Measurements from ENCODE around the gene SMIM26.

SMIM26 gene

DNA sequence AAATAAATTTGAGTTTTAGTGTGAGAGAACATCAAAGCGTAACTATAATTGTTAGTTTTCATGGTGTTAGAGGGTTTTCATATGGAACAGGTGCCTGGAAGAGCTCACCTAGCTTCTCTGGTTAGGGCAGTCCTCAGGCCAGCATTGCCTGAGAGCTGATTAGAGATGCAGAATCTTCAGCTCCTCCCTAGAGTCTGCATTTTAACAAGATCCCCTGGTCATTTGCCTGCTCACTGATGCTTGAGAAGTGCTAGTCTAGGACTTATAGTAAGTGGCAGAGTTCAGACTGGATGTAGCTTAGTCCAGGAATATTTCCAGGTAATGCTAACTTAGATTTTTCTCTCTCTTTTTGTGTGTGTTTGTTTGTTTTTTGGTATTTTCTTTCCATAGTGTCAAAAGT is 21.7 kb upstream of the SMIM26 start:
- no peak overlapping the region for H3K4me3 Mint-ChIP-seq
- H3K4me1 Mint-ChIP-seq (ENCODE audit: low read depth), result peaks cover 2% of the 10 kb centered on the region
- peaks cover 60% of the 10 kb centered on the region for H3K36me3 Mint-ChIP-seq (ENCODE audit: low read depth)
- H3K27ac Mint-ChIP-seq, result no peak overlapping the region
- H3K9me3 Mint-ChIP-seq, result no peaks in the 10 kb centered on the region
- H3K27me3 Mint-ChIP-seq (ENCODE audit: low read depth), result no peaks in the 10 kb centered on the region

DNA sequence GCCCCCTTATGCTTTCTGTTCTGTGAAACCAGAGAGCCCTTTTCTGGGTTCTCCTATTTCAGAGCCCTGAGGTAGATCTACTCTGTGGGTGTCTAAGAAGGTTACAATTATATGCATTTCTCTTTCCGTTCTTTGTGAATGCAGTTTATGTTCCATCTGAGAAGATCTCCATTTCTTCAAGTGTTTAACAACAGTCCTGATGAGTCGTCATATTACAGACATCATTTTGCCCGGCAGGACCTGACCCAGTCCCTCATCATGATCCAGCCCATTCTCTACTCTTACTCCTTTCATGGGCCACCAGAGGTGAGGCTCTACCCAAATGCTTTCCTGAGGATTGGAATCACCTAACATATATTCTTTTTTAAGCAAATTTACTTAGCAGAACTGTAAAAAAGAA is 18.8 kb upstream of the SMIM26 start:
- no peak overlapping the region for H3K4me3 Mint-ChIP-seq
- no peaks in the 10 kb centered on the region for H3K27me3 Mint-ChIP-seq (ENCODE audit: low read depth)
- H3K9me3 Mint-ChIP-seq, result no peaks in the 10 kb centered on the region
- no peaks in the 10 kb centered on the region for H3K4me1 Mint-ChIP-seq (ENCODE audit: low read depth)
- H3K36me3 Mint-ChIP-seq (ENCODE audit: low read depth), result peaks cover 53% of the 10 kb centered on the region
- no peak overlapping the region for H3K27ac Mint-ChIP-seq

DNA sequence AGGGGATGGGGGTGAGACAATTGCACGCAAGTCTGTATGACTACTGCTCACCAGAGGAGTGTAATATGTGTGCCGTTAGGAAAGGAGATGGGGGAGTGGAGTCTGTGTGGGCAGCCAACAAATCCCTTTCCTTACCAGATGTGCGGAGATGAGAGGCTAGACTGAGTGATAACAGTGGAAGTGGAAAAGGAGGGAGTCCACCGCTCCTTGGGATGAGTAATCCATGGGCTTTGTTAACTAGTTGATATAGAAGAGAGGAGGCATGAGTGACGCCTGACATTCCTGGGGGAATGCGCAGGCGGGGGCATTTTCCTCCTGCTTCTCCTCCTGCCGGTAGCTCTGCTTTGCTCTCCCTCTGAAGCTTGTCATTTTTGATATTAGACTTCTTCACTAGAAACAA is 13.5 kb upstream of the SMIM26 start:
- Mint-ChIP-seq H3K27me3 (ENCODE audit: low read depth) (no peaks in the 10 kb centered on the region), H3K9me3 (no peaks in the 10 kb centered on the region), H3K4me3 (no peak overlapping the region), H3K27ac (no peak overlapping the region), H3K36me3 (ENCODE audit: low read depth) (peaks cover 38% of the 10 kb centered on the region), H3K4me1 (ENCODE audit: low read depth) (peaks cover 2% of the 10 kb centered on the region)

DNA sequence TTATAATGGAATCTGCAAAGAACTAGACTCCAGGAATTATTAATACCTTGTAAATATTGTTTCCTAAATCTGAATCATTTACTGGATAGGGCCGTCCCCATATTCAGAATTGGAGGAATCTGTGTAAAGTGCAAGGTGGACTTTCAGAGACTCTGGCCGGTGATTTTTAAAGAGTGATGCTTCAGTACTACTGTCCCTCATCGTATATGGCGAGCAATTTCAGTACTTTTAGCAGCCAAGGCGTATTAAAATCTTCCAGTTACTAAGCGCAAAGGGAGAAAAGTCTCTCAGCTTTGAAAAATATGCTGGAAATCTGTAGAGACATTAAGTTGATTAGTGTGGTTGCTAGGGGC is 483 bp downstream of the SMIM26 start:
- H3K4me3 Mint-ChIP-seq, result peak overlapping the region; percentile 97
- H3K4me1 Mint-ChIP-seq (ENCODE audit: low read depth), result peaks cover 15% of the 10 kb centered on the region
- no peaks in the 10 kb centered on the region for H3K27me3 Mint-ChIP-seq (ENCODE audit: low read depth)
- H3K27ac Mint-ChIP-seq, result peak overlapping the region; percentile 97
- H3K36me3 Mint-ChIP-seq (ENCODE audit: low read depth), result peaks cover 28% of the 10 kb centered on the region
- H3K9me3 Mint-ChIP-seq, result no peaks in the 10 kb centered on the region

DNA sequence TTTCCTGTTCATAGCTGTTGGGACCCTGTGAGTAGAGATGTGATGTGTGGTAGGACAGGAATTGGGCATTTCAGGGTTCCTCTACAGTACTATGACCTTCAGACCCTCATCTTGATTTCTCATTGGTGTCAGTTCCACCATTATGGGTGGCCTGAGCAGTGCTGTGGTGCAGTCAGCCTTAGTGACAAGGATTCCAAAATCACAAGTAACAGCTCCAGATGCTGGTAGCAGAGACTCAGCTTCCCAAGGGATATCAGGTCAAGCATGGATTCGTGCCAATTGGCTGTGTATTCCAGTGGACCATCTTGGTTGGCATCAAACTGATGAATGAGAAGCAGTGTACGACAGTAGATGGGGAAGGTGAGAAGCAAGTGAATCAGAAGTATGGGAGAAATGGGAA is 3.8 kb downstream of the SMIM26 start:
- Mint-ChIP-seq H3K9me3 (no peaks in the 10 kb centered on the region), H3K27me3 (ENCODE audit: low read depth) (no peaks in the 10 kb centered on the region), H3K27ac (no peak overlapping the region), H3K4me3 (no peak overlapping the region), H3K4me1 (ENCODE audit: low read depth) (peaks cover 15% of the 10 kb centered on the region), H3K36me3 (ENCODE audit: low read depth) (peaks cover 24% of the 10 kb centered on the region)

DNA sequence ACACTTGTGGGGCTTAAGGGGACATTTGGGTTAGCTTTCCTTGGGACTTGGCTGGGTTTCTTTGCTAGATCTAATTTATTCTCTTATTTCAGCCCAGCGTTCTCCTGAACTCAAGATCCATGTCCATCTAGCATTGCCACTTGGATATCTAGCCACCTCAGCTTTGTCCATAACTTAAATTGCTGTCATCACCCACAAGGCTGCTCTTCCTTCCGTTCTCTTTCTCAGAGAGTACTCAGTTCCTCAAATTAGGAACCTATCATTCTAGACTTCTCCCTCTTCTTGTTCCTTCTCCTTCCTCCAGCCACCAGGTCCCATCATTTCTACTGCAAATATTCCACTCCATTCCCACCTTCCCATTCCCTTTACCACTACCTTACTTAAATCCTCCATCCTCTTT is 4.3 kb downstream of the SMIM26 start:
- Mint-ChIP-seq H3K4me3 (no peak overlapping the region), H3K9me3 (no peaks in the 10 kb centered on the region), H3K27ac (no peak overlapping the region), H3K27me3 (ENCODE audit: low read depth) (no peaks in the 10 kb centered on the region), H3K4me1 (ENCODE audit: low read depth) (peaks cover 12% of the 10 kb centered on the region), H3K36me3 (ENCODE audit: low read depth) (peaks cover 23% of the 10 kb centered on the region)

DNA sequence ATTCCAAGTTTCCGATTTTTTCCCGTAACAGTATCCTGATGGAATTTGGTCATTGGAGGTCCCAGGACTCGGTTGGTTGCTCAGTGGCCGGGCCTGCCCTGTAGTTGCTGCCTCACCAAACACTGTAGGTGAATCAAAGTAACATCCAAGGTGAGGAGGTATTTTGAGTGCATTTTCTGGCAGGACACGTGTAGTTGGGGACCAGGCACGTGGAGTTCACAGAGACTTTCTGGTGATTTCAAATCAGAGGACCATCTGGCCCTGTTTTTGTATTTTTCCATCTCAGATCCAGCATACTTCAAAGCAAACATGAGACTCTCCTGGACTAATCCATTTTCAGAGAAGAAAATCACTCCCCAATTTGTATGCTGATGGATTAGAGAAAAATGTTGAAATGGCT is 10.7 kb downstream of the SMIM26 start:
- Mint-ChIP-seq H3K27me3 (ENCODE audit: low read depth) (no peaks in the 10 kb centered on the region), H3K4me3 (no peak overlapping the region), H3K27ac (no peak overlapping the region), H3K9me3 (no peaks in the 10 kb centered on the region), H3K4me1 (ENCODE audit: low read depth) (peaks cover 3% of the 10 kb centered on the region), H3K36me3 (ENCODE audit: low read depth) (no peaks in the 10 kb centered on the region)

DNA sequence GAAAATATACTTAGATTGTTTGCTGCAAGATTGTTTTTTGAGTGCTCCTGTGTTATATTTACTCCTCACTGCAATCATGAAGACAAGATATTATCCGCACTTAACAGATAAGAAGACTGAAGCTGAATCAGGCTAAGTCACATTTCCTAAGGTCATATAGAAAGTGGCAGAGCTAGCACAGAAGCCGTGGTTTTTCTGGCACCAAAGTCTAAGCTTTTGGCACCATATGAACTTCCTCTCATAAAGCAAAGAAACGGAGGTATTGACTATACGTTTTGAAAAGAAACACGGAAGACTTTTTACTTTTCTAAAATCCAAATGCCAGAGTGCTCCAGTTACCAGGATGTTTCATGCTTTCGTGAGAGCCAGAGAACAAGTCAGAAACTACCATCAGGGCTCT is 11.3 kb downstream of the SMIM26 start:
- Mint-ChIP-seq H3K27ac (no peak overlapping the region), H3K36me3 (ENCODE audit: low read depth) (no peaks in the 10 kb centered on the region)

DNA sequence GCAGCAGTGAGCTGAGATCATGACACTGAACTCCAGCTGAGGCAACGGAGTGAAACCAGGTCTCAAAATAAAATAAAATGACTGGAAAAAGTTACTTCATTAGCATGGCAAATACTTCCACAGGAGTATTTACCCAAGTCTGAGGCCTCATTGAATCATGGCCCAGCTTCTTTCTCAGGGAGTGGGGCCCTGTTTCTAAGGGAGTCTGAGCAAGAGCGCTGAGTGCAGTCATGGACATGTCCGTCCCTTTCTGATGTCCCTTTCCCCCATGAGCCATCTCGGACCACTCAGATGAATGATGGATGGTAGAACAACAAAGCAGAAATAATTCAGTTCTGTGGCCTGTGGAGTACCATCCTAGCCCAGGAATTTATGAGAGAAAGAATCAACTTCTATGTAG is 12.8 kb downstream of the SMIM26 start:
- Mint-ChIP-seq H3K27ac (no peak overlapping the region), H3K4me1 (ENCODE audit: low read depth) (peaks cover 3% of the 10 kb centered on the region), H3K27me3 (ENCODE audit: low read depth) (peaks cover 9% of the 10 kb centered on the region), H3K4me3 (no peak overlapping the region), H3K9me3 (no peaks in the 10 kb centered on the region), H3K36me3 (ENCODE audit: low read depth) (no peaks in the 10 kb centered on the region)

More for the DNA sequence above, 11.3 kb downstream of the SMIM26 start:
- Mint-ChIP-seq H3K4me1 (ENCODE audit: low read depth) (peaks cover 3% of the 10 kb centered on the region), H3K4me3 (no peak overlapping the region), H3K9me3 (no peaks in the 10 kb centered on the region), H3K27me3 (ENCODE audit: low read depth) (peaks cover 1% of the 10 kb centered on the region)

DNA sequence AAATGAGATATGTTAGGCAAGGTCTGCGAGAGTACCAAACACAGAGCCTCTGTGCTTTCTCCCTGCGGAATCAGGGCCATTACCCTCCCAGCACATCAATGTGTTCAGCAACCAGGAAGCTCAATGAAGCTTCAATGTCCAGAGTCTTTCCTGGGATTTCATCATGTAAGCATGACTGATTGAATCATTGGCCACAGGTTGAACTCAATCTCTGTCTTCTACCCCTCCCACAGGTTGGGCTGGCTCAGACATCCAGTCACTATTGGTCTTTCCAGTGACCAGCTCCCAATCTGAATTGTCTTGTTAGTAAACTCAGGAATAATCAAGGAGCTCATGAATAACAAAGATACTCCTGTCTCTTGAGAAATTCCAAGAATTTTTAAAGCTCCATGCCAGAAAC is 17.9 kb downstream of the SMIM26 start:
- H3K4me3 Mint-ChIP-seq, result no peak overlapping the region
- peaks cover 19% of the 10 kb centered on the region for H3K4me1 Mint-ChIP-seq (ENCODE audit: low read depth)
- peaks cover 9% of the 10 kb centered on the region for H3K27me3 Mint-ChIP-seq (ENCODE audit: low read depth)
- H3K27ac Mint-ChIP-seq, result no peak overlapping the region
- no peaks in the 10 kb centered on the region for H3K9me3 Mint-ChIP-seq
- no peaks in the 10 kb centered on the region for H3K36me3 Mint-ChIP-seq (ENCODE audit: low read depth)

DNA sequence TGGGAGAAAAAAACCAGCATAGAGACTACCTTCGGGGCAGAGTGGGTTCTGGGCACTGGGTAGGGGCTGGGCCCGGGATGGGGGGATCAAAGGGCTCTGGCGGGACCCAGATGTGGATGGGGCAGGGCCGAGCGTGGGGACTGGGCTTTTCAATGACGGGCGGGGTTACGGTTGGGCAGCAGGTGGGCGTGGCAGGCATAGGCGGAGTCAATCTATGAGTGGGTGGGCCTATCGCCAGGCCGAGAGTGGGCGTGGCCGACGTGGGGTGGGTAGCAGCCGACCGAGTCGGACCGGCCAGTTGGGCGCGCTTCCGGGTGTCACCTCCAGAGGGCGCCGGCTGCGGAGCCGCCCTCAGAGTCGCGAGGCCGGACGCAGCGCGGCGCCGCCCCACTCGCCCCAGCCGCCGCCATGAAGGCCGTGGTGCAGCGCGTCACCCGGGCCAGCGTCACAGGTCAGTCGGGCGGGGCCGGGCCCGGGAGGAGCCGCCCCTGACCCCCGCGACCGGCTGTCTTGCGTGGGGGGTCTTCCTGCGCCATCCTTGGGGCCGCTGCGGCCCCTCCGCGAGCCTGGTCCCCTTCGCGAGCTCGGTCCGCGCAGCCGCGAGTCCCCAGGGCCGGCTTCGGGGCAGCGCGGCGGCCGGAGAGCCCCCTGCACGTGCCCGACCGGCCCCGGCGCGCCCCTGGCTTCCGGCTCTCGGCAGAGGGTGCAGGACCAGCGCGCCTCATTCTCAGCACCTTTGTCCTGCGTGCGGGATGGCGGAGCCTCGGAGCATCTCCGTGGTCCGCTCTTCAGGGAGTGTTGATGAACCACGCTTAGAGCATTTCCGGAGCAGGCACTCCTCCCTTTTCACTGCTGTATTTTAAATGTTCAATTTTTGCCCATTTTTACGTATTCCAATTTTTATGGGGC is 20.7 kb downstream of the SMIM26 start, which contains the start of gene DTD1:
DTD1 (plus strand) TSS at position 390 of the 909 bp plus-strand sequence; CDS start at position 409, 19 bp downstream.
- Mint-ChIP-seq H3K27me3 (ENCODE audit: low read depth) (peaks cover 9% of the 10 kb centered on the region), H3K36me3 (ENCODE audit: low read depth) (no peaks in the 10 kb centered on the region), H3K27ac (peak within 1 kb of the TSS; percentile 85), H3K4me1 (ENCODE audit: low read depth) (peaks cover 20% of the 10 kb centered on the region), H3K9me3 (no peaks in the 10 kb centered on the region), H3K4me3 (peak within 1 kb of the TSS; percentile 86)

DNA sequence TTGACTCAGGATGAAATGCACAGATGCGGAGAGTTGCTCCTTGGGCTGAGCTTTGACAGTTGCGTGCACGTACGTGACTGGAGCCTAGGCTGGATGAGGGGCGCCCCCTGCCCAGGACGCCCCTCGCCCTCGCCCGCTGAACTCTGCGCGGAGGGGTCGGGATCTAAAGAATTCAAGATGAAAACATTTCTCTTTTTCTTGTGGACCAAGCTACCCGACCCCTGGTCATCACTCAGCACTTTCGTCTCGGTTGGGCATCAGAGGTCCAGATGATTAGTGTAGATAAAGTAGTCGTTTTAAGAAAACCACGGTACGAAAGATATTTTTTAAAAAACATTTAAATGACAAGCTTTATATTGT is 21.3 kb downstream of the SMIM26 start:
- no peaks in the 10 kb centered on the region for H3K9me3 Mint-ChIP-seq
- peaks cover 20% of the 10 kb centered on the region for H3K4me1 Mint-ChIP-seq (ENCODE audit: low read depth)

DNA sequence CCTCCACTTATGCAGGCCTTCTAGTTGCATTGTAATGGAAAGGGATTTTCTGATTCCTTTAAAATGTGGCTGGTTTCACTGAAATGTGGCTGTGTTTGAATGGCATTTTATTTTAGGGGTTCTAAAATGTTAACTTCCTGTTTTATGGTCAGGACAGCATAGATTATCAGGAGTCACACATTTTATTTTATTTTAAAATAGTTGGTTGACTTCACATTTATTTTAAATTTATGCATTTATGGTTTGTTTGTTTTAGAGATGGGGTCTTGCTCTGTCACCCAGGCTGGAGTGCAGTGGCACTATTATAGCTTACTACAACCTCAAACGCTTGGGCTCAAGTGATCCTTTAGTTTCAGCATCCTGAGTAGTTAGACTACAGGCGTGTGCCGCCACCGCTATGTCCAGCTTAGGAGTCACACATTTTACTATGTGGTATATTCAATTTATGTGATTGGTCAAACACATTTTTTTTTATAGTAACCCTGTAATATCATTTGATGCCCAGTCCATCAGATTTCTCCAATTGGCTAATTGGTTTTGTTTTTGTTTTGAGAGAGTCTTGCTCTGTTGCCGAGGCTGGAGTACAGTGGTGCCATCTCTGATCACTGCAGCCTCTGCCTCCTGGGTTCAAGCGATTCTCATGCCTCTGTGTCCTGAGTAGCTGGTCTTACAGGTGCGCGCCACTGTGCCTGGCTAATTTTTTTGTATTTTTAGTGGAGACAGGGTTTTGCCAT is 22.9 kb downstream of the SMIM26 start:
- Mint-ChIP-seq H3K36me3 (ENCODE audit: low read depth) (no peaks in the 10 kb centered on the region), H3K27me3 (ENCODE audit: low read depth) (no peaks in the 10 kb centered on the region), H3K9me3 (no peaks in the 10 kb centered on the region), H3K4me1 (ENCODE audit: low read depth) (peaks cover 20% of the 10 kb centered on the region), H3K4me3 (peak overlapping the region; percentile 65), H3K27ac (no peak overlapping the region)

More for the DNA sequence above, 21.3 kb downstream of the SMIM26 start:
- H3K27ac Mint-ChIP-seq, result peak overlapping the region; percentile 85
- peak overlapping the region; percentile 85 for H3K4me3 Mint-ChIP-seq
- peaks cover 8% of the 10 kb centered on the region for H3K27me3 Mint-ChIP-seq (ENCODE audit: low read depth)
- no peaks in the 10 kb centered on the region for H3K36me3 Mint-ChIP-seq (ENCODE audit: low read depth)

DNA sequence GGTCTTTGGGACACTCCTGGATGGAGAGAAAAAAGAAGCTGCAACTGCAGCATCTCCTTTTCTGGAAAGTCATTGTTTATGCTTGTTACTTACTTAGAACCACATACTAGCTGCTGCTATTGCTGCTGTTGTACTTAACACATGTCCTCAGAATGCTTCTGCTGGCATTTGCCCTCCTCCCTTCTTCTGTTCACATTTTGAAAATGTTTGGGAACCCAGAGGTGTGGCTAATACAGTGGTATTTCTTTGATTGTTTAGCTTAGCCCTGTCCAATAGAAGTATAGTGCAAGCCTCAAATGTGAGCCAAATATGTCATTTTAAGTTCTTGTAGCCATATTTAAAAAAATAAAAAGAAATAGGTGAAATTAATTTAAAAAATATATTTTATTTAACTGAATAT is 29.0 kb downstream of the SMIM26 start:
- Mint-ChIP-seq H3K27me3 (ENCODE audit: low read depth) (no peaks in the 10 kb centered on the region), H3K9me3 (no peaks in the 10 kb centered on the region), H3K36me3 (ENCODE audit: low read depth) (peaks cover 7% of the 10 kb centered on the region), H3K4me3 (no peak overlapping the region), H3K4me1 (ENCODE audit: low read depth) (peaks cover 1% of the 10 kb centered on the region), H3K27ac (no peak overlapping the region)

DNA sequence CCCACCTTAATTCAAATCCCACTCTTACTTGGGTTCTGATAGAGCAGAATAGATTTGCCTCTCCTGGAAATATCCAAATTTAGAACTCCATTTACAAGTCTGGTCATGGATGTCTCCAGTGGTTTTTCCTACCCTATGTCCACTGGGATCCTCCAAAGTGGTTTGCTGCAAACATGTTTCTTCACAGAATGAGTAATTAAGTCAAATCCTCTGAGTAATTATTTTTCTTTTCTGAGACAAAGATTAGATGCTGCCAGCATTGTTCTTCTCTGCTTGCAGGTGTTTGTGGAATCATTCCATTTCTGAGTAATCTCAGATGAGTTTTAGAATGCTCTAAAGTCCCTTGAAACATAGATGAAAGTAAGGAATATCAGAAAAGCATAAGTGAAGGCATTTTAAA is 42.5 kb downstream of the SMIM26 start:
- H3K9me3 Mint-ChIP-seq, result no peaks in the 10 kb centered on the region
- H3K4me1 Mint-ChIP-seq (ENCODE audit: low read depth), result no peaks in the 10 kb centered on the region
- H3K36me3 Mint-ChIP-seq (ENCODE audit: low read depth), result no peaks in the 10 kb centered on the region
- no peaks in the 10 kb centered on the region for H3K27me3 Mint-ChIP-seq (ENCODE audit: low read depth)
- no peak overlapping the region for H3K27ac Mint-ChIP-seq
- no peak overlapping the region for H3K4me3 Mint-ChIP-seq

Measured in T-helper 1 cell treated with Interleukin-12 subunit alpha and Interleukin-12 subunit beta and Interleukin-4 antibody, amounts not matched to agents 30 μg/mL and 1 μg/mL, for 36 hours (primary cell).